ENCODE measurements around the gene SFSWAP. TPM values are rescaled to one million over a fixed set of nuclear protein-coding genes. Genes with fewer than 3 reads are reported as not detected.
"Not testable (repeated sequence)": the region's sequence is repeated elsewhere in the genome, so short reads cannot be mapped to it uniquely, and the experiment has no call there.

Gene SFSWAP
- total RNA-seq, 1 experiment from 2014 or later: 68.8 TPM

DNA sequence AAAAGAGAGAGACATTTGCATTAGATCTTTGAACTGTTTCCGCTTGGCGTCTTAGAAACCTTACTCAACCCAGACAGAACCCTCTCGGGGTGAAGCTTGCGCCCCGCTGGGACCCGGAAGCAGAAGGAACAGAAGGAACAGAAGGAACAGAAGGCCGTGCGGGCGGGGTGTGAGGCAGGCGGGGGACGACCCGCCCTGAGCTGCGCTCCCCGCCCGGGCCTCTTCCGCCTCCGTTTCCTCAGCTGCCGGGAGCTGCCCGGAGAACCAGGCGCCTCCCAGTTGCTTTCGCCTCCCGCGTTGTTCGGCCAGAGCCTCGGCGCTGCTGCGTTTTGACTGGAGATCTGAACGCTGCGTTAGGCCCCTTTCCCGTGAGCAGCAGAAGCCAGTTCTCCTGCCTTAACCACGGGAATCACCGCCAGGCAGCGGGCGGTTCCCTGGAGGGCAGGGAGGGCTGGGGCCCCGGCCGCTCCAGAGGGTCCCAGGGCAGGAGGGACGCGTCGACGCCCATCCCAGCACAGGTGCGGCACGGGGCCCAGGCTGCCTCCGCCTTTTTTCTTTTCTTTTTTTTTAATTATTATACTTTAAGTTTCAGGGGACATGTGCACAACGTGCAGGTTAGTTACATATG is 98.0 kb downstream of the SFSWAP start:
- Mint-ChIP-seq H3K4me3 (ENCODE audit: unreplicated experiment) (peak overlapping the region; percentile 57), H3K27ac (ENCODE audit: low read depth, unreplicated experiment) (peak overlapping the region; percentile 27), H3K4me1 (ENCODE audit: insufficient read depth, unreplicated experiment) (peaks cover 7% of the 10 kb centered on the region), H3K27me3 (ENCODE audit: insufficient read depth, unreplicated experiment) (no peaks in the 10 kb centered on the region), H3K9me3 (ENCODE audit: unreplicated experiment) (peaks cover 14% of the 10 kb centered on the region), H3K36me3 (ENCODE audit: insufficient read depth, unreplicated experiment) (no peaks in the 10 kb centered on the region)
- intact Hi-C loops (cut with micrococcal nuclease): no loop called here
- TF ChIP-seq, protein P1, sequence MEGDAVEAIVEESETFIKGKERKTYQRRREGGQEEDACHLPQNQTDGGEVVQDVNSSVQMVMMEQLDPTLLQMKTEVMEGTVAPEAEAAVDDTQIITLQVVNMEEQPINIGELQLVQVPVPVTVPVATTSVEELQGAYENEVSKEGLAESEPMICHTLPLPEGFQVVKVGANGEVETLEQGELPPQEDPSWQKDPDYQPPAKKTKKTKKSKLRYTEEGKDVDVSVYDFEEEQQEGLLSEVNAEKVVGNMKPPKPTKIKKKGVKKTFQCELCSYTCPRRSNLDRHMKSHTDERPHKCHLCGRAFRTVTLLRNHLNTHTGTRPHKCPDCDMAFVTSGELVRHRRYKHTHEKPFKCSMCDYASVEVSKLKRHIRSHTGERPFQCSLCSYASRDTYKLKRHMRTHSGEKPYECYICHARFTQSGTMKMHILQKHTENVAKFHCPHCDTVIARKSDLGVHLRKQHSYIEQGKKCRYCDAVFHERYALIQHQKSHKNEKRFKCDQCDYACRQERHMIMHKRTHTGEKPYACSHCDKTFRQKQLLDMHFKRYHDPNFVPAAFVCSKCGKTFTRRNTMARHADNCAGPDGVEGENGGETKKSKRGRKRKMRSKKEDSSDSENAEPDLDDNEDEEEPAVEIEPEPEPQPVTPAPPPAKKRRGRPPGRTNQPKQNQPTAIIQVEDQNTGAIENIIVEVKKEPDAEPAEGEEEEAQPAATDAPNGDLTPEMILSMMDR (IDR thresholded peaks at IDR 0.05; ENCODE audit: unreplicated experiment): no peak
- no peak for DNase-seq (ENCODE audit: unreplicated experiment)
- no TSS peak for BruUV-seq (replicated peaks)
- CTCF ChIA-PET: interaction anchor here (0.7 kb wide), 1 partner anchor 703 kb away, joined by 5 read pairs; no protein-coding TSS in a partner anchor
- POLR2A ChIA-PET: no interaction called here

DNA sequence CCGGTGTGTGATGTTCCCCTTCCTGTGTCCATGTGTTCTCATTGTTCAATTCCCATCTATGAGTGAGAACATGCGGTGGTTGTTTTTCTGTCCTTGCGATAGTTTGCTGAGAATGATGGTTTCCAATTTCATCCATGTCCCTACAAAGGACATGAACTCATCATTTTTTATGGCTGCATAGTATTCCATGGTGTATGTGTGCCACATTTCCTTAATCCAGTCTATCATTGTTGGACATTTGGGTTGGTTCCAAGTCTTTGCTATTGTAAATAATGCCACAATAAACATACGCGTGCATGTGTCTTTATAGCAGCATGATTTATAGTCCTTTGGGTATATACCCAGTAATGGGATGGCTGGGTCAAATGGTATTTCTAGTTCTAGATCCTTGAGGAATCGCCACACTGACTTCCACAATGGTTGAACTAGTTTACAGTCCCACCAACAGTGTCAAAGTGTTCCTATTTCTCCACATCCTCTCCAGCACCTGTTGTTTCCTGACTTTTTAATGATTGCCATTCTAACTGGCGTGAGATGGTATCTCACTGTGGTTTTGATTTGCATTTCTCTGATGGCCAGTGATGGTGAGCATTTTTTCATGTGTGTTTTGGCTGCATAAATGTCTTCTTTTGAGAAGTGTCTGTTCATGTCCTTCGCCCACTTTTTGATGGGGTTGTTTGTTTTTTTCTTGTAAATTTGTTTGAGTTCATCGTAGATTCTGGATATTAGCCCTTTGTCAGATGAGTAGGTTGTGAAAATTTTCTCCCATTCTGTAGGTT is 98.8 kb downstream of the SFSWAP start:
- DNase-seq (ENCODE audit: unreplicated experiment); intact Hi-C loops (cut with micrococcal nuclease); CTCF ChIA-PET; H3K36me3 Mint-ChIP-seq (ENCODE audit: insufficient read depth, unreplicated experiment); BruUV-seq (replicated peaks); POLR2A ChIA-PET; H3K4me1 Mint-ChIP-seq (ENCODE audit: insufficient read depth, unreplicated experiment); H3K27ac Mint-ChIP-seq (ENCODE audit: low read depth, unreplicated experiment); H3K4me3 Mint-ChIP-seq (ENCODE audit: unreplicated experiment); H3K27me3 Mint-ChIP-seq (ENCODE audit: insufficient read depth, unreplicated experiment): not testable (repeated sequence)
- peaks cover 14% of the 10 kb centered on the region for H3K9me3 Mint-ChIP-seq (ENCODE audit: unreplicated experiment)

DNA sequence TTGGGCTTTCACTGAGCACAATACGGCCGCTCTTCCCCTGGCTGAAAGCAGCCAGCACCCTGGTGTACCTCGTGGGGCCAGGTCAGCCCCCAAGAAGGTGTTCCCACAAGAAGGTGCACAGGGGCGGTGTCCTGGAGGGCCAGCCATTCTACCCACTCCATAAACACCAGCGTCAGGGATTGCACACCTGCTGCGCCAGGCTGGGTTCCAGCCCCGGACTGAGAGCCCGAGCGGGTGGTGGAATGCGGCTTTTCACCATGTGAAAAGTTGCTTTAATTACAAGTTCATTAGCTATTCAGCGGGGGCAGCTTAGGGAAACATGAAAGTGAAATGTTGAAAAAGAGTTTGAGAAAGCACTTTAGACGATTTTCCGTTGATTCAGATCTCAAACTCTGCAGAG is 99.8 kb downstream of the SFSWAP start:
- H3K27ac Mint-ChIP-seq (ENCODE audit: low read depth, unreplicated experiment): no peak overlapping the region

GRCh38 chr12:131815131-131815530 is 104.2 kb downstream of the SFSWAP start:
- Mint-ChIP-seq H3K4me3 (ENCODE audit: unreplicated experiment) (no peak overlapping the region), H3K4me1 (ENCODE audit: insufficient read depth, unreplicated experiment) (no peaks in the 10 kb centered on the region), H3K36me3 (ENCODE audit: insufficient read depth, unreplicated experiment) (no peaks in the 10 kb centered on the region), H3K27me3 (ENCODE audit: insufficient read depth, unreplicated experiment) (no peaks in the 10 kb centered on the region), H3K27ac (ENCODE audit: low read depth, unreplicated experiment) (no peak overlapping the region), H3K9me3 (ENCODE audit: unreplicated experiment) (peaks cover 14% of the 10 kb centered on the region)
- BruUV-seq (replicated peaks): no TSS peak
- CTCF ChIA-PET: interaction anchor here (2.1 kb wide), 1 partner anchor 21 kb away, joined by 8 read pairs; no protein-coding TSS in a partner anchor
- TF ChIP-seq, protein P1 (IDR thresholded peaks at IDR 0.05; ENCODE audit: unreplicated experiment): no peak
- POLR2A ChIA-PET: no interaction called here
- no peak for DNase-seq (ENCODE audit: unreplicated experiment)
- intact Hi-C loops (cut with micrococcal nuclease): no loop called here

More for the DNA sequence above, 99.8 kb downstream of the SFSWAP start:
- POLR2A ChIA-PET: no interaction called here
- intact Hi-C loops (cut with micrococcal nuclease): no loop called here
- H3K9me3 Mint-ChIP-seq (ENCODE audit: unreplicated experiment): peaks cover 14% of the 10 kb centered on the region
- BruUV-seq (replicated peaks): no TSS peak
- no peak overlapping the region for H3K4me3 Mint-ChIP-seq (ENCODE audit: unreplicated experiment)
- CTCF ChIA-PET: interaction anchor here (0.6 kb wide), 1 partner anchor 199 kb away, joined by 4 read pairs; no protein-coding TSS in a partner anchor
- TF ChIP-seq, protein P1 (IDR thresholded peaks at IDR 0.05; ENCODE audit: unreplicated experiment): no peak
- H3K27me3 Mint-ChIP-seq (ENCODE audit: insufficient read depth, unreplicated experiment): no peaks in the 10 kb centered on the region
- no peak for DNase-seq (ENCODE audit: unreplicated experiment)
- no peaks in the 10 kb centered on the region for H3K36me3 Mint-ChIP-seq (ENCODE audit: insufficient read depth, unreplicated experiment)
- no peaks in the 10 kb centered on the region for H3K4me1 Mint-ChIP-seq (ENCODE audit: insufficient read depth, unreplicated experiment)

Data from MCF 10A (cell line).